ENCODE data around the gene SIMC1.

The SIMC1 gene

GRCh38 chr5:176361437-176362232, 123.4 kb downstream of the SIMC1 start, which contains the start of gene KIAA1191:
Gene KIAA1191, minus strand, starts transcription at chr5:176361764. Its CDS starts 2,256 bp downstream, at chr5:176359508.
- DNase-seq (ENCODE audit: low read depth in 3 of 3, low spot score in 1 of 3), result peak; percentile 82 to 88 (median 86)

- DNase-seq (ENCODE audit: low read depth in 3 of 3, low spot score in 1 of 3), result no peak
Measured at GRCh38 chr5:176362233-176362490, 123.9 kb downstream of the SIMC1 start.

DNA sequence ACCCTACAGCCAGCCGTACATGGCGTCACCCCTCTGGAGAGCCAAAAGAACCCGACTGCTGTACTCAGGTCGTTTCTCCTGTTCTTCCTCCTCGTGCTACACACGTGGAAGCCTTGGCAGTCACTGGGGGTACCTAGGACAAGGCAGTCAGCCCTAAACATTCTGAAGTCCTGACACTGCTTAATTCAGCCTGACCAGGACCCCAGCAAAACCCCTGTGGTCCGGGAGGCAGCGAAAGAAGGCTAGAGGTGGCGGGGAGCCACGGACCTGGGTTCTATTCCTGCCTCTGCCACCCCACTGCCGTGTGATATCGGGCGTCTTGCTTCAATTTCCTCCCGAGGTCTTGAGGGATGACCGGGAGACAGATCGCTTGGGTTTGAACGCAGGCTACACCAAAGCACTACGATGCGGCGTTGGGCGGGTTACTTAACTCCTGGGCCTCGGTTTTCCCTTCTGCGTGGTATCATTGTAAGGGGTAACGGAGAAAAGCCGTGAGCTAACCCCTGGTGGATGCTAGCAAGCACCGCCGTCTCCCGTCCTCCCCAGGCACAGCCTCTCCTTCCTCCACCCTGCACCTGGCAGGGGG, 126.6 kb downstream of the SIMC1 start:
- DNase-seq (ENCODE audit: low read depth in 3 of 3, low spot score in 1 of 3), result no peak

- DNase-seq (ENCODE audit: low read depth in 3 of 3, low spot score in 1 of 3), result peak in 1 of 3 donors; percentile 45
Measured at GRCh38 chr5:176365351-176366231, 127.4 kb downstream of the SIMC1 start, which contains the start of gene ARL10. Gene ARL10, plus strand, starts transcription at chr5:176365487. Its CDS starts 77 bp downstream, at chr5:176365564.

DNA sequence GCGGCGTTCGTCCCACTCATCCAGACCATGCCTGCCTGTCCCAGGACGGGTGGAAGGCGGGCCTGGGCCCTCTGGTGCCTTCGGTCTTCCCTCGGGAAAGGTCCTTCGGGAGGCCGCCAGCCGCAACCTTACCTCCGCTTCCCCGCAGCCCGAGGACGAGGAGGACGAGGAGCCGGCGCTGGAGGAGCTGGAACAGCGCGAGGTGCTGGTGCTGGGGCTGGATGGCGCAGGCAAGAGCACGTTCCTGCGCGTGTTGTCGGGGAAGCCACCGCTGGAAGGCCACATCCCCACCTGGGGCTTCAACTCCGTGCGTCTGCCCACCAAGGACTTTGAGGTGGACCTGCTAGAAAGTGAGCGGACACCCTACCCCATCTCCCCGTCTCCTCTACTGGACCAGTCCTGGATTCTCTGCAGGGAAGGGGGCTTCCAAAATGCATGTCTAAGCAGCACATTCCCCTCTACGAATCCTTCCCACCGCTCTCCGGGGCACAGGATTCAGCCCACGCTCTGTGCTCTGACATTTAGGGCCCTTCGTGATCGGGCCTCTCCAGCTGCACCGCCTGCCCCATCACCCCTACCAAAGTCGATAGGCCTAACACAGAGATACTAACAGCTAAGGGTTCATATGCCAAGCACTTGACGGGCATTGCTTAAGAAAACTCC, 128.1 kb downstream of the SIMC1 start:
- DNase-seq (ENCODE audit: low read depth in 3 of 3, low spot score in 1 of 3), result no peak

DNA sequence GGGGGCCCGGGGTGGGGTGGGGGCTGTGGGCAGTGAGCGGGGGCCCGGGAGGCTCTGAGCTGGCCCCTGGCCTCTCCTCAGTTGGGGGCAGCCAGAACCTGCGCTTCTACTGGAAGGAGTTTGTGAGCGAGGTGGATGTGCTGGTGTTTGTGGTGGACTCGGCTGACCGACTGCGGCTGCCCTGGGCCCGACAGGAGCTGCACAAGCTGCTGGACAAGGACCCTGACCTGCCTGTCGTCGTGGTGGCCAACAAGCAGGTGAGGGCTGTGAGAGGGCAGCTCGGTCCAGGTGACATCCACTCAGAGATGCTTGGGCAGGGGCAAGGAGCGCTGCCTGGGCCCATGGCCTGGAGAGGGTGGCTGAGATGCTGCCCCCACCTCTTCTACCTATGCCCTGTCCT, 130.5 kb downstream of the SIMC1 start:
- DNase-seq (ENCODE audit: low read depth in 3 of 3, low spot score in 1 of 3), result no peak

DNA sequence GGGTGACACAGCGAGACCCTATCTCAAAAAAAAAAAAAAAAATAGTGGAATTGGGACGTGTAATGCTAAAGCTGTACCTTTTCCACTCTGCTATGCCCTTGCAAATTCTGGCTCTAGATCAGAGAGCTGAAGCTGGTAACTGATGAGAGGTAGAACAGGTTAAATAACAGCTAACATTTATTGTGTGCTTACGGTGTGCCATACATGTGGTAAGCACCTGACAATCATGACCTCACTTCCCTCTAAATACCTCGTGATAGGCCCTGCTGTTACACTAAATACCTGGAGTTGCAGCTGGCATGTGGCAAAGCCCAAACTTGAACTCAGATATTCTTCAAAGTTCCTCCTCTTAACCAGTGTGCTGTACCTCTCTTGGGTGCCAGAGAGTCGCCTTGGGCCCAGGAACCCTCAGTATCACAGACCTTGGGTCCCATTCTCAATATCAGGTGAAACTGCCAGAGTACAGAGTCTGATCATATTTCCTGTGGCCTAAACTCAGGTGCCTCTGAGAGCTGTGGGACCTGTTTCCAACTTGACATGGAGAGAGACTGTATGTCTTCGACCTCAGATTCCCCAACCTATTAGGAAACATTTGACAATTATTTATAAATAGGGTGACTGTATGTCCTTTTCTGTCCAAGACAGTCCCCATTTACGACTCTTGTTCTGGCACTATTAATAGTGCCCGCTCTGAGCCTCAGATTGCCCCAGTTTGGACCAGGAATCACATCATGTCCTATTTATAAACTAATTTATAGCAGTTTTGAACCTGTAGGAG, 131.9 kb downstream of the SIMC1 start:
- no peak for DNase-seq (ENCODE audit: low read depth in 3 of 3, low spot score in 1 of 3)

DNA sequence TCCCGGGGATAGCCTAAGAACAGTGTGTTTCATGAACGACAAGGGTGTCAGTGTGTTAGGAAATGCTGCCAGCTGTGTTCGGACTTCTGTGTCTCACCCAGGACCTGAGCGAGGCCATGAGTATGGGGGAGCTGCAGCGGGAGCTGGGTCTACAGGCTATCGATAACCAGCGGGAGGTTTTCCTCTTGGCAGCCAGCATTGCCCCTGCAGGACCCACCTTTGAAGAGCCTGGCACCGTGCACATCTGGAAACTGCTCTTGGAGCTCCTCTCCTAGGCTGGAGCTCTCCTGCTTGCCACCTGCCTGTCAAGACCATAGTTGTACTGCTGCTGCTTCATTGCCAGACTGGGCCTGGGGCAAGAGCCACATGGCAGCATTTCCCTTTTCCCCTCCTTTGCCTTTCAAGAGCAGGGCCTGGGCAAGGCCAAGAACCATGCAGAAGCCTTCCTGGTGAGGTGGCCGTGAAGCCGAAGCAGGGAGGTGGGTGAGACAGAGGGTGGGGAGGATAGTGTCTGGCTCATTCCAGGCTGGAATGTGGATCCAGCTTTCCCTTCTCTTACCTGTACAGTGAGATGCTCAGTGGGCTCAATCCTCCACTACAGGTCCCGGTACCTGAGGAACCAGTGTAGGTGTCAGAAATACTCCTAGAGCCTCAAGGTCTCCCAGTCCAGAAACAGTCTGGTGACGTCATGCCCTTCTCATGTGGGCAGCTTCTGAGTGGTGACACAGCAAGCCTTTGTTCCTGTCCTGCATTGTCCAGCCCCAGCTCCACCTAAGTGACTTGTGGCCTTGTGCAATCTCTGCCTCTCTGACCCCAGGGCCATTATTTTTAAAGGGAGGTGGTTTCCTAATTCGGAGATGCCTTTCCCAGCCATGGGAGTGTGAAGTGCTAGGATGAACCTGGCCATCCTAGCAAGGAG, 133.7 kb downstream of the SIMC1 start:
- no peak for DNase-seq (ENCODE audit: low read depth in 3 of 3, low spot score in 1 of 3)

- no peak for DNase-seq (ENCODE audit: low read depth in 3 of 3, low spot score in 1 of 3)
Measured at GRCh38 chr5:176373100-176373818, 135.0 kb downstream of the SIMC1 start.

GRCh38 chr5:176379881-176380280, 141.7 kb downstream of the SIMC1 start:
- DNase-seq (ENCODE audit: low read depth in 3 of 3, low spot score in 1 of 3), result no peak

DNA sequence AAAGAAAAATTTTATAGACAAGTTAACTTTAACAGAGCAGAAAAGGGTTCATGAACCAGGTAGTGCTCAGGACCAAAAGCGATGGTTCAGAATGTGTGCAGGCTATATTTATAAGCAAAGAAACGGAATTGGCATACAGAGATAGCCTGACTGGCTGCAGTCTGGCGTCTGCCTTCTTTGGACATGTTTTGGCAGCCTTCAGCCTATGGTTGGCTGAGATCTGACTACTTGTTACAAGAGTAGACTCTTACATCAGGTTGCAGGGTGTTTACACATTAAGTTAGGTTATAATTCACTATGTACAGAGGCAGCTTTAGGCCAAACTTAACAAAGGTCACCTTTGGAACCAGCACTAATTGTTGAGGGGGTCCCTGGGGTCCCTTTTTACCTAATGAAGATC, 143.2 kb downstream of the SIMC1 start:
- no peak for DNase-seq (ENCODE audit: low read depth in 3 of 3, low spot score in 1 of 3)

DNA sequence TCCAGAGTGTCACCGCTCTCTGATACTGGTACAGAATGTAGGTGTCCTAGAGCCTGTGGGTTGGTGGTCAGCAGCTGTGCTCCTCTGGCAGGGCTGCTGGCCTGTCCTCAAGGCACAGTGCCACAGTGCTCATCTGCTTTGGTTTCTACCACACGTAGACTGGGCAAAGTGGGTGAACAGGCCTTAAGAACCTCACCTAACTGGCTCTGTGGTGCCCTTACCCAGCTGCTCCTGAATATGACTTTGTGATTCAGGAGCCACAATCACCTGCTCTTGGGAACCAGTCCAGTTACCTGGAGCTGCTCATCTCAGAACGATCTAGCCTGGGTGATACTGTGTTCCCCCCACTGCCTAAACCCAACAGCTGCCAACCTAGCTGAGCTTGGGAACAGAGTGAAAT, 143.8 kb downstream of the SIMC1 start:
- DNase-seq (ENCODE audit: low read depth in 3 of 3, low spot score in 1 of 3), result no peak

- DNase-seq (ENCODE audit: low read depth in 3 of 3, low spot score in 1 of 3), result no peak
Measured at GRCh38 chr5:176382721-176383120, 144.5 kb downstream of the SIMC1 start.

GRCh38 chr5:176383248-176383905, 145.2 kb downstream of the SIMC1 start:
- no peak for DNase-seq (ENCODE audit: low read depth in 3 of 3, low spot score in 1 of 3)

DNA sequence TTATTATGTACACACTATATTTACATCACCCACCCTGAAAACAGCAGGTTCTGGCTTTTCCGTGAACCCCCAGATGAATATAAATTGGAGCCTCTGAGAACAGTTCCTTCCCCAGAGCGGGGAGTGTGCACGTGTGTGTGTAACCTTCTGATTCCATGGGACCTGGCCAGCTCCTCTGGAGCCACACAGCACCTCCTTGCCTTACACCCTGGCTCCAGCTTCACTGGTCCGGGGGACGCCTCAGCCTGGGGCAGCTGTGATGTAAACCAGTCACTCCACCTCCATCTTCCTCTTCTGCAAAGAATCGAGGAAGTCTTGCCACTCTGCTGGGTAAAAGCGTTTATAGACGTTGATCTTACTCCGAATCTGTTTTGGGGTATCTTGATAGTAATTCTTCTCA, 145.7 kb downstream of the SIMC1 start:
- no peak for DNase-seq (ENCODE audit: low read depth in 3 of 3, low spot score in 1 of 3)

GRCh38 chr5:176384366-176384930, 146.2 kb downstream of the SIMC1 start:
- DNase-seq (ENCODE audit: low read depth in 3 of 3, low spot score in 1 of 3), result no peak

GRCh38 chr5:176384991-176385390, 146.8 kb downstream of the SIMC1 start:
- no peak for DNase-seq (ENCODE audit: low read depth in 3 of 3, low spot score in 1 of 3)

DNA sequence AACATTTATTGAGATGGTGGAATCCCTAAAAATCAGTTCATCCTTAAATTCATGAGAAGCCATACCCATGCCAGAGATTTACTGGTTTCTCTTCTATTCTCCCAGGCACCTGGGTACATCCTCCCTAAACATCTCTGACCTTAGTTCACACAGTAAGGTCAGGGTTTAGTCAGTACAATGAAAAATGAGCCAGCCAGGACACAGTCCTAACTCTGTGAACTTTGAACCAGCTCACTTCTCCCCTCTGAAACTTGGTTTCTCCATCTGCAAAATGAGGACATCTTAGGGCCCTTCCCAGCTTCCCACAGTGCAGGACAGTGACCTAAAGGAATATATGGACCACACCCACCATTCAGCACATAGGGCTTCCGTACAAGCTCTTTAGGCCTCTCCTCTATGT, 148.3 kb downstream of the SIMC1 start:
- DNase-seq (ENCODE audit: low read depth in 3 of 3, low spot score in 1 of 3), result no peak

All from stimulated activated CD4-positive, alpha-beta T cell treated with anti-CD3 and anti-CD28 coated beads, TNF-alpha, amount 100 ng/mL, for 1 hour (primary cell).